ENCODE results near the gene C19orf12.
A peak's percentile ranks its signal among the peaks of the same experiment; 100 is the strongest.

Gene C19orf12

GRCh38 chr19:29680937-29681336, 34.1 kb downstream of the C19orf12 start:
- no peak for TF ChIP-seq CTCF (IDR thresholded peaks at IDR 0.05; ENCODE audit: borderline replicate concordance, insufficient read depth, low read depth, low read length)
- peak overlapping the region; percentile 5 for H3K4me3 ChIP-seq (ENCODE audit: low read depth, low read length)

GRCh38 chr19:29680447-29680846, 34.6 kb downstream of the C19orf12 start:
- peak overlapping the region; percentile 5 for H3K4me3 ChIP-seq (ENCODE audit: low read depth, low read length)
- TF ChIP-seq CTCF (IDR thresholded peaks at IDR 0.05; ENCODE audit: borderline replicate concordance, insufficient read depth, low read depth, low read length): no peak

- no peak overlapping the region for H3K4me3 ChIP-seq (ENCODE audit: low read depth, low read length)
- TF ChIP-seq CTCF (IDR thresholded peaks at IDR 0.05; ENCODE audit: borderline replicate concordance, insufficient read depth, low read depth, low read length): no peak
These were observed 35.4 kb downstream of the C19orf12 start for GRCh38 chr19:29679598-29680210.

- TF ChIP-seq CTCF (IDR thresholded peaks at IDR 0.05; ENCODE audit: borderline replicate concordance, insufficient read depth, low read depth, low read length): no peak
- H3K4me3 ChIP-seq (ENCODE audit: low read depth, low read length): no peak overlapping the region
These were observed 36.5 kb downstream of the C19orf12 start for GRCh38 chr19:29678484-29679106.

- H3K4me3 ChIP-seq (ENCODE audit: low read depth, low read length): no peak overlapping the region
- TF ChIP-seq CTCF (IDR thresholded peaks at IDR 0.05; ENCODE audit: borderline replicate concordance, insufficient read depth, low read depth, low read length): no peak
These were observed 37.9 kb downstream of the C19orf12 start for GRCh38 chr19:29677001-29677817.

- H3K4me3 ChIP-seq (ENCODE audit: low read depth, low read length): no peak overlapping the region
- TF ChIP-seq CTCF (IDR thresholded peaks at IDR 0.05; ENCODE audit: borderline replicate concordance, insufficient read depth, low read depth, low read length): no peak
These were observed 38.5 kb downstream of the C19orf12 start for GRCh38 chr19:29676586-29676985.

All from GM12875 (cell line).